ENCODE results near the gene POLR2F.
"Not testable (repeated sequence)": the region's sequence is repeated elsewhere in the genome, so short reads cannot be mapped to it uniquely, and the experiment has no call there.

Gene POLR2F

GRCh38 chr22:37925767-37926166, 27.7 kb upstream of the POLR2F start:
- no peak for FAIRE-seq

GRCh38 chr22:37926358-37926757, 27.1 kb upstream of the POLR2F start:
- FAIRE-seq, result no peak

- FAIRE-seq, result no peak
These were observed 26.5 kb upstream of the POLR2F start for GRCh38 chr22:37926771-37927636.

- FAIRE-seq, result no peak
These were observed 25.9 kb upstream of the POLR2F start for GRCh38 chr22:37927637-37927936.

- no peak for FAIRE-seq
These were observed 24.1 kb upstream of the POLR2F start for GRCh38 chr22:37929390-37929789.

GRCh38 chr22:37930270-37930951, 23.1 kb upstream of the POLR2F start:
- no peak for FAIRE-seq

GRCh38 chr22:37930952-37931440, 22.5 kb upstream of the POLR2F start:
- no peak for FAIRE-seq

GRCh38 chr22:37931893-37932389, 21.6 kb upstream of the POLR2F start:
- FAIRE-seq, result no peak

GRCh38 chr22:37932401-37932800, 21.1 kb upstream of the POLR2F start:
- FAIRE-seq, result no peak

- FAIRE-seq, result no peak
These were observed 20.5 kb upstream of the POLR2F start for GRCh38 chr22:37932821-37933578.

- no peak for FAIRE-seq
These were observed 19.7 kb upstream of the POLR2F start for GRCh38 chr22:37933711-37934376.

- no peak for FAIRE-seq
These were observed 12.7 kb upstream of the POLR2F start for GRCh38 chr22:37940698-37941376.

- FAIRE-seq, result no peak
These were observed 11.4 kb upstream of the POLR2F start for GRCh38 chr22:37942133-37942532.

- FAIRE-seq, result no peak
These were observed 10.2 kb upstream of the POLR2F start for GRCh38 chr22:37943136-37943824.

GRCh38 chr22:37943825-37944198, 9.7 kb upstream of the POLR2F start:
- FAIRE-seq, result no peak

GRCh38 chr22:37944423-37944822, 9.1 kb upstream of the POLR2F start:
- not testable (repeated sequence) for FAIRE-seq

GRCh38 chr22:37947142-37947795, 6.2 kb upstream of the POLR2F start:
- not testable (repeated sequence) for FAIRE-seq

GRCh38 chr22:37951305-37951704, 2.2 kb upstream of the POLR2F start:
- FAIRE-seq, result no peak

GRCh38 chr22:37952629-37953028, 870 bp upstream of the POLR2F start:
- not testable (repeated sequence) for FAIRE-seq

GRCh38 chr22:37953062-37953436, 450 bp upstream of the POLR2F start:
- no peak for FAIRE-seq

GRCh38 chr22:37954686-37955085, 1.2 kb downstream of the POLR2F start:
- FAIRE-seq, result no peak
